HL-60/S4 (cell line): ENCODE measurements around the gene SHROOM3.
"Not testable (repeated sequence)": the region's sequence is repeated elsewhere in the genome, so short reads cannot be mapped to it uniquely, and the experiment has no call there.

Source experiments
- in situ Hi-C: fragments of 300-500 bp; cut with MboI; formaldehyde crosslinking; loops from 2 replicates; pipeline ENCODE4 v1.14.3; 2022; ENCODE audit warnings: low sequenced_read_pairs

The SHROOM3 gene

DNA sequence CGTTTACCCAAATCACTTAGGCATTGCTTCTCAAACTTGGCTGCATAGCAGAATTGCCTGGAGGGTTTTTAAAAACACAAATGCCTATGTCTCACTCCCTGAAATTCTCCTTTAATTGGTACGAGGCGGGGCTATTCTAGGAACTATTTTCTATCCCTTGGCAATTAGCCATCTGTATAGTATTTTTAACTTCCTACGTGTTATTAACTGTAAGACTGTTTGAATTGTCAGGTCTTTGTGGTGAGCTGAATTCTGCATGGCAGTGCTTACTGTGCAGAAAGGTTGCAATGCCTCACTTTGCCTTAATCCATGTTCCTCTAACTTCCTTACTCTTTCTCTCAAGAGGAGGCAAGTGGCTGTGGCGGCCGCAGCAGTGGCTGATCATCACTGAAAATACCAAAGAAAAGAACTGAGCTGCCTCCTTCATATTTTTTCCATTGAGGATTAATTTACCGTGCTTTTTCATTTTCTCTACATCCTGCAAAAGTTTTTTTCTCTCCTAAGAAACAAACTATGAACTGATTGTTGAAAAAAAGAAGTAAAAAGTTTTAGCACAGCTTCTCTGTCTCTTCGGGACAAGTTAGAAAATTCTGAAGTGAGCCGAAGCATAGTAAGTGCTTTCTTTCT lies at the start of gene SHROOM3:
TSS of gene SHROOM3 (plus strand) at position 329 of the 627 bp plus-strand sequence. CDS start 824 bp downstream, outside the sequence.
- in situ Hi-C loops = no loop called here

DNA sequence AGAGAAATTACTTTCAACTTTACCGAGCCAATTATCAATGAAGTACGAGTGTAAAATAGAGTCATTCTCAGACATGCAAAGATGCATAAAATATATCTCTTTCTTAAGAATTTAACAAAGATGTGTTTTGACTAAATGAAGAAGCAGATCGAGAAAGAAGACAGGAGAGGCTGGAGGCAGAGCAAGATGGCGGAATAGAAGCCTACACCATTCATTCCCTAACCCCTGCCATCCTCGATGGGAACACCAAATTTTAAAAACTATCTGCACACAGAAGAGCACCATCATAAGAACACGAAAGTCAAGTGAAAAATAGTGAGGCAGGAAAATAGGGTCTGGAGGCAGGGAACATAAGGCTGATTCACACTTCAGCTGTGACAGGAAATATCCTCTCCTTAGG lies 49.1 kb upstream of the SHROOM3 start:
- in situ Hi-C loops = no loop called here

DNA sequence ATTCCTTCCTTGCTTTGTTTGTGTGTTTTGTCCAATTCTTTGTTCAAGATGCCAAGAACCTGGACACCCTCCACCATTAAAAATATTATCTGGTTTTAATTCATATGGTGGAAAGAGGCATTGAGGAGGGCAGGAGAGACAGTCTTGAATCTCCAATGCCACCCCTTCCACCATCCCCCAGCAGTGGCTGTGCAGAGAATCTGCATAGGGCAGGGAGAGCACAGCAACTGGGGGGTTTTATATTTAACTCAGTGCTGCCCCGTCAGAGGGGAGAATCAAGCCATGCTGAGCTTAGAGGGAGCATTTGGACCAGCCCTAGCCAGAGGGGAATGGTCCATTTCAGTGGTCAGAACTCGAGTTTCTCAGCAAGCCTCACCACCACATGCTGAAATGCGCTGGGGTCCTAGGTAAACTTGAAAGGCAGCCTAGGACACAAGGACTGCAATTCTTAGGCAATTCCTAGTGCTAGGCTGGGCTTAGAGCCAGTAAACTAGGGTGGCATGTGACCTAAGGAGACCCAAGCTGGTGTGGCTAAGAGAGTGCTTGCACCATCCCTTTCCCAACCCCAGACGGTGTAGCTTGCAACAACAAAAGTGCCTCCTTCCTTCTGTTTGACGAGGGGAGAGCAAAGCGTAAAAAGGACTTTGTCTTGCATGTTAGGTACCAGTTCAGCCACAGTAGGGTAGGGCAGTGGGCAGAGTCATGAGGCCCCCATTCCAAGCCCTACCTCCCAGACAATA lies 48.3 kb upstream of the SHROOM3 start:
- in situ Hi-C loops = no loop called here

- in situ Hi-C loops = no loop called here
These were observed 46.7 kb upstream of the SHROOM3 start for GRCh38 chr4:76388160-76388908.

DNA sequence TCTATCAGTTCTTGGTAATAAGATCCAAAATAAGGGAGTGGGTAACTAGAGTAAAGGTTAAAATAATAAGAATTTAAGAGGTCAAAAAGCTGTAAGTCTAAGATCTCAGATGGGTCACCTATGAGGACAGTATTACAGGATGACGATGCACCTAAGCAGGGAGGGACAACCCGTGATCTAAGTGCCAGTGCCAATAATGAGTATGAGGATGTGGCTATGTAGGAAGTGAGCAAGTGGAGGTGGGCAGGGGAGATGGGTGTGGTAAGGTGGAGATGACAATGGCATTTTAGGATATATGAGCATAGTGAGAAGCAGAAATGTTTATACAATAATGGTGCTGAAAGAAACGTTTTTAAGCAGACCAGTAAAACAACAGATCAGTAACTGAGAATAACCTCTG lies 33.4 kb upstream of the SHROOM3 start:
- in situ Hi-C loops = no loop called here

DNA sequence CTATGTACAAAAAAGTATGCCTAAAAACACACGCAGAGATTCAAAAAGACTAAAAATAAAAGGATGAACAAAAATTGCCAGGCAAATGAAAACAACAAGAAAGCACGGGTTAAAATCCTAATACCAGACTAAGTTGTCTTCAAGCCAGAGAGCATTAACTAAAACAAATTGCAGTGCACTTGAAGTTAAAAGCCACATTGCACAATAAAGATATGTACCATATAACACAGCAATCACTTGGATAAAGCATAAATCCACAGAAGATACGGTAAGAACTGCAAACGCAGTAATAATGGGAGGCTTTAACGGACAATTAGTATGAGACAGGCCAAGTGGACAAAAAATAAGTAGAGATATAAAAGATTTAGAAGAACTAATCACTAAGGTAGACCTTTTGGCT lies 28.9 kb upstream of the SHROOM3 start:
- in situ Hi-C loops = no loop called here

DNA sequence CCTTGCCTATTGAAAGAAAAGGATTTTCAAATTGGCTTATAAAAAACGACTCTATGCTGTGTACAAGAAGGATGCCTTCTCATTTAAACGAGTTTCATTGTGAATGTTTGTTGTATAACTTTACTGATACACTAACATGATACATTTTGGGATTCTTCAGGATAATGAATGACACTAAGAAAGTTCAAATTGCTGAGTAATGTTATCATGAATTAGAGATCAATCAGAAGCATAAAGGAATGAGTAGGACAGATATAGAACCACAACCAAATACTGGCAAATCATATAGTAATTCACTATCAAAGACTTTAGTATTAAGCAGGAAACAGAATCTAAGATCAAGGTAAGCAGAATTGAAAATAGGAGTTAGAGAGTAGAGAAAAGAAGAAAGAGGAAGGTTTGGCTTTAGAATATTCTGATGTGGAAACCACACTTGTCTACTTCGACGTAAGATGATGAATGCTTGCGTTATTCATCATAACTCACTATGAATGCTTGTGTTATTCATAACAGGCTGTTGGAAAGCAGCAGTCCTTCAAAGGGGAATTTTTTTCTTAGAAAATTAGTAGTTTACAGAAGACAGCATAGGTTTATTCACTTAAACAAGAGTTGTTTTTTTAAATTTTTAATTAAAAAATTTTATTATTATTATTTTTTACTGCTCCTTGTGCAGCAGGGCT lies 27.4 kb upstream of the SHROOM3 start:
- in situ Hi-C loops = no loop called here

- in situ Hi-C loops = no loop called here
These were observed 24.4 kb upstream of the SHROOM3 start for GRCh38 chr4:76410636-76411035.

DNA sequence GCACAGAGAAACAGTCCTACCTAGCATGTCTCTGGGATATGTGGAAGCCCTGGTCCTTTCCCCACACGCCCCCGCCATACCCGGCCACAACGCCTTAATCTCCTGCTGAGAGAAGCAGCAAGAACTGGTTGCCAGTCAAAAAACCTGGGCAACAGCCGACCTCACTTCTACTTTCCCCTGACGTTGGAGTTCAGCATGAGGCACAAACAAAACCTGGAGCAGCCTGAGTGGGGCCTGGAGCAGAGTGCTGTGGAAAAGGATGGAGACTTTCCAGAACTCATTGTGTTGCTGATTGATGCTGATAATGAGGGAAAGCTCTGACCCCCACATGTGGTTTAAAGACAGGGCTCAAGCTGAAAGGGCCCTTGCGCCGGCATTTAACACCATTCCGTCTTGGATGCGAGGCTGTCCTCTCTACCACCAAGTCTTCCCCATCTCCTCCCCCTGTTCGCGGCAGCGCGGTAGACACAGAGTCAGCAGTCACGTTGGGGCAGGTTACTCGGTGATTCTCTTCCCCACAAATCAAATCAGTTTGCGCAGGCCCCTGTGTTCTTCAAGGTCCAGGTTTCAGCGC lies 14.8 kb upstream of the SHROOM3 start:
- in situ Hi-C loops = no loop called here

DNA sequence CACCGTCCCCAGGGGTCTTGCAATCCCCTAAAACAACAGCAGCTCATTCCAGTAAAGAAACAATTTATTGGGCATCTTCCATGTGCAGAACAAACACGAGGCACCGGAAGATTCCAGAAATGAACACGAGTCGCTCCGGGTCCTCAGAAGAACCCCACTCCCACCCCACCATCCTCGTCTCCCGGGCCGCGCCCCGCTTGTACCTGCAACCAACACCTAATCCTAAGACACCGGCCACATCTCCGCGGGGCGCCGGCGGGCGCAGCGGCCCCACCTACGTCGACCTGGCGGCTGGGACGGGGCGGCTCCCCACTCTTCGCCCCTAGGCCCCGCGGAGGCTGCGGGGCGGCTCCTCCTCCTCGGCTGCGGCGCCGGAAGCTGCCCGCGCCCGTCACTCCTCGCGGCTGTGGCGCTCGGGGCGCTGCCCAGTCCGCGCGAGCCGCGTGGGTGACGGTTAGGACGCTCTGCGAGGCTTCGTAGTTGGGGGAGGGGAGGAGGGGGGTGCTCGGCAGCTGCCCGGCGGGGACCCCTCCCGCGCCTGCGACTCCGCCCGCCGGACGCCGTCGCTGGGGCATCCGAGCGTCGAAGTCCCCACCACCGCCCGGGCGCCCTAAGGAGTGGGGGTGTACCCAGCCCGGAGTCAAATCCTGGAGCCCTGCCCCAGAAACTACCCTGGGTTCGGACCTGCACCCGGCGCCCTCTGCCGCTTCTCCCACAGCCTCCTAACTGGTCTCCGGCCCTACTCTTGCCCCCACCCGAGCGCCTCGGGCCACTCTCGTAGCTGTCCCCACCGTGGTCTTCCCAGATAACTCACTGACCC lies 14.1 kb upstream of the SHROOM3 start, which contains the start of gene CCDC158:
TSS of gene CCDC158 (minus strand) at position 380 of the 820 bp plus-strand sequence. CDS start 17,934 bp downstream, outside the sequence.
- in situ Hi-C loops = no loop called here

DNA sequence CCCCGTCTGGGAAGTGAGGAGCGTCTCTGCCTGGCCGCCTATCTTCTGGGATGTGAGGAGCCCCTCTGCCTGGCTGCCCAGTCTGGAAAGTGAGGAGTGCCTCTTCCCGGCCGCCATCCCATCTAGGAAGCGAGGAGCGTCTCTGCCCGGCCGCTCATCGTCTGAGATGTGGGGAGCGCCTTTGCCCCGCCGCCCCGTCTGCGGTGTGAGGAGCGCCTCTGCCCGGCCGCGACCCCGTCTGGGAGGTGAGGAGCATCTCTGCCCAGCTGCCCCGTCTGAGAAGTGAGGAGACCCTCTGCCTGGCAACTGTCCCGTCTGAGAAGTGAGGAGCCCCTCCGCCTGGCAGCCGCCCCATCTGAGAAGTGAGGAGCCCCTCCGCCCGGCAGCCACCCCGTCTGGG lies 11.9 kb upstream of the SHROOM3 start:
- in situ Hi-C loops = not testable (repeated sequence)

- in situ Hi-C loops = no loop called here
These were observed 8.8 kb upstream of the SHROOM3 start for GRCh38 chr4:76426272-76426671.

- in situ Hi-C loops = no loop called here
These were observed 5.4 kb upstream of the SHROOM3 start for GRCh38 chr4:76429636-76430035.

DNA sequence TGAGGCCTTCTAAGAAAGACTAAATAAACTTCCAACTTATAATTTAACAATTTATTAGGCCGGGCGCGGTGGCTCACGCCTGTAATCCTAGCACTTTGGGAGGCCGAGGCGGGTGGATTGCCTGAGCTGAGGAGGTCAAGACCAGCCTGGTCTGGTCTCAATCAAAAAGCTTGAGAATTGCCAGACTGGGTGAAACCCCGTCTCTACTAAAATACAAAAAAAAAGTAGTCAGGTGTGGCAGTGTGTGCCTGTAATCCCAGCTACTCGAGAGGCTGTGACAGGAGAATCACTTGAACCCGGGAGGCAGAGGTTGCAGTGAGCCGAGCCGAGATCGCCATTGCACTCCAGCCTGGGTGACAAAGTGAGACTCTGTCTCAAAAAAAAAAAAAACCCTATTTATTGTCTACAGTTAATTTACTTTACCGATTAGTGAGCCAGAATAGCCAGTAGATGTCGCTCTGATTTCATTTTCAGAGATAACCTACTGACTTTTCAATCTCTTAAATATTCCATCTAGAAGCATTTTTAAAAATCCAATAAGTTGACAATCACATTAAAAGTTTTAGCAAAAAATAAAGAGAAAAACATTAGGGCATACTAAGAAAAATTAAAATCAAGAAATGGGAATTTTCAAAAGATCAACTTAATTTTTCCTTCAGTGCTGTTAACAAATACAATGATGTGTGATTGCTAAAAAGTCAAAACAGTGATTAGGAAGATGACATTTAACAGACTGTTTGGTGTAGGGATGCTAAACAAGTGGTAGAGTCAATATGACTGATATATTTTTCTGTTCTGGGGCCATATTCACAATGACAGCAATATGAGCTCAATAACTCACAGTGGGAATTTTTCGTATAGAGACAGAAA lies 4.3 kb upstream of the SHROOM3 start:
- in situ Hi-C loops = no loop called here

DNA sequence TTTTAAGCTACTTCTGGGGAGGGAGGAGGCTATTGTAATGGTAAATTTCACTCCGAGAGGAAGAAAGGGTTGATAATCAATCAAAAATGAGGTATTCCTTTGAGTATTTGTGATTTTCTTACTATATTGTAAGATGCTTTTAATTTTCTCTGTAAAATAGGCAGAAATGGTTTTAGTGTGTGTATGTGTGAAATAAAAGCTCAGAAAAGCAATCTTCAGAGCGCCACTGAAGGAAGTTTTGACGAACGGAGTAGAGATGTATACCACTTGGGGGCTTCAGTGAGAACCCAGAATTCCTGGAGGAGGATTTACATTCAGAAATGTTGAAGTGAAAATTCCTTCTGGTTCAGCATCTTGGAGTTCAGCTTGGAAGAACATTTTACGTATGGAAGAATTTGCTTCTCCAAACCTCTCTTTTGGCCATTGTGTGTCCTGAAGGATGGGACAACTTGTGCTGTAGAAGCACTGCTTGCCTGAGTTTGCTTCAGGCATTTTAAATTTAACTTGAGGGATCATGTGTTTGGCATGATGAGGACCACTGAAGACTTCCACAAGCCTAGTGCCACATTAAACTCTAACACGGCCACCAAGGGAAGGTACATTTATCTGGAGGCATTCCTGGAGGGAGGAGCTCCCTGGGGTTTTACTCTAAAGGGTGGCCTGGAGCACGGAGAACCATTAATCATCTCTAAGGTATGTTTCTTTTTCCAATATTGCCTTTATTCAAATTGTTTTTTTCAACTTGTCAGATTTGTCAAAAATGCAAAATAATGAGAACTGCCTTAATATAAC lies 695 bp downstream of the SHROOM3 start:
- in situ Hi-C loops = no loop called here

- in situ Hi-C loops = no loop called here
These were observed 4.5 kb downstream of the SHROOM3 start for GRCh38 chr4:76439491-76439890.

DNA sequence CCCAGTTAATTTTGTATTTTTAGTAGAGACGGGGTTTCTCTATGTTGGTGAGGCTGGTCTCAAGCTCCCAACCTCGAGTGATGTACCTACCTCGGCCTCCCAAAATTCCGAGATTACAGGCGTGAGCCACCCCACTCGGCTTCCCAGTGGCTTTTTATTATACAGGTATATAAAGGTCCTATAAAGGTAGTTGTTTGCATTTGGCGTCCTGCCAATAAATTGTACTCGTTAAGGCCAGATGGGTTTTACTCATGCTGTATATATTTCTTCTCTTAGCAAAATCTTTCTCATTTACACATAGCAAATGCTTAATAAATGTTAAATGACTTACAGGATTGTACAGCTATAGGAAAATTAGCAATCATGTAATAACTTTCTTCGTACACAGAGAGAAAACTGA lies 6.9 kb downstream of the SHROOM3 start:
- in situ Hi-C loops = no loop called here

DNA sequence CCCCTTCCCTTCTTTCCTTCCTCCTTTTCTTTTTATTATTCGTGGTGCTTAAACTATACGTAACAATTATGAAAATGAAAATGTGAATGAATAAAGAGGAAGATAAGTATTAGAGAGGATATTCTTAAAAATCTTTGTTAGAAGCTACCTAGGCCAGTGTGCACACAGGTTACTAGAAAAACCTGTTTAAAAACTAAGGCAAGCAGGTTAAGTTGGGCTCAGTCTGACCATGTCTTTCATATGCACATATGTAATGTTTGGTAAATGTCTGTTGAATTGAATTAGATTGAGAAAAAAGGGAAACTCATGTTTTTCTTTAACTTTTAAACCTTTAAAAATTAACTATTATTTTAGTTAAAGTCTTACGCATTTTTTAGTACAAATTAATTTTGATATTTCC lies 7.8 kb downstream of the SHROOM3 start:
- in situ Hi-C loops = no loop called here
